Measurements from ENCODE around the gene DMRTB1.

DMRTB1 gene

DNA sequence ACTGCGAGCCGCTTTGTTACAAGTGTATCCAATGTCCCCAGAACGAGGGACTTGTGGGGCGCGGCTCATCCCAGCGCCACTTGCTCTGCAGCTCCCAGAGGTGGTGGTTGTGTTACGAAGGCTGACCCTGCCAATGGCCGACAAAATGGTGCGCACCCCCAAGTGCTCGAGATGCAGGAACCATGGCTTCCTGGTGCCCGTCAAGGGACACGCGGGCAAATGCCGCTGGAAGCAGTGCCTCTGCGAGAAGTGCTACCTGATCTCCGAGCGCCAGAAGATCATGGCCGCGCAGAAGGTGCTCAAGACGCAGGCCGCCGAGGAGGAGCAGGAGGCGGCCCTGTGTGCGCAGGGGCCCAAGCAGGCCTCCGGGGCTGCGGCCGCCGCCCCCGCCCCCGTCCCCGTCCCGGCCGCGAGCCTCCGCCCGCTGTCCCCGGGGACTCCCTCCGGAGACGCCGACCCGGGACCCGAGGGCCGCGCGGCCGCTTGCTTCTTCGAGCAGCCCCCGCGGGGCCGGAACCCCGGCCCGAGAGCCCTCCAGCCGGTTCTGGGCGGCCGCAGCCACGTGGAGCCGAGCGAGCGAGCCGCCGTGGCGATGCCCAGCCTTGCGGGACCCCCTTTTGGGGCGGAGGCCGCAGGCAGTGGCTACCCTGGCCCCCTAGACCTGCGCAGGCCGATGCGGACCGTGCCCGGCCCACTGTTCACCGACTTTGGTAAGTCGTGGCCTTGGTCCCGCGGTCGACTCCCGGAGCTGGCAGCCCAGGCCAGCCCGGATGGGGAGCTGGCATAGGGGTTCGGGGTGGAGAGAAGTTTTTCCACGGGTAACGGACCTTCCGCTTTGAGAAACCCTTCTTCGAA lies at the start of gene DMRTB1:
Gene DMRTB1, plus strand, starts transcription at position 79 of the 855 bp plus-strand sequence. Its CDS starts 55 bp downstream, at position 134.
- TF ChIP-seq CTCF (IDR thresholded peaks at IDR 0.05): no peak
- Histone ChIP-seq H3K27ac (no peak within 1 kb of the TSS), H3K9me3 (no peaks in the 10 kb centered on the region), H3K27me3 (peaks cover 0 to 21% of the 10 kb centered on the region in 2 donors), H3K4me1 (no peaks in the 10 kb centered on the region), H3K36me3 (no peaks in the 10 kb centered on the region), H3K4me3 (no peak within 1 kb of the TSS)
- intact Hi-C loops (cut with DNase I; ENCODE audit: low total_unique reads): no loop called here
- no peak for DNase-seq

GRCh38 chr1:53409695-53410094 lies 49.5 kb upstream of the DMRTB1 start:
- Histone ChIP-seq H3K4me3 (no peak overlapping the region), H3K4me1 (no peaks in the 10 kb centered on the region), H3K9me3 (no peaks in the 10 kb centered on the region), H3K27me3 (peaks cover 0 to 38% of the 10 kb centered on the region in 2 donors), H3K27ac (no peak overlapping the region), H3K36me3 (no peaks in the 10 kb centered on the region)
- no peak for TF ChIP-seq CTCF (IDR thresholded peaks at IDR 0.05)
- DNase-seq: no peak
- intact Hi-C loops (cut with DNase I; ENCODE audit: low total_unique reads): no loop called here

- Histone ChIP-seq H3K36me3 (no peaks in the 10 kb centered on the region), H3K27ac (no peak overlapping the region), H3K4me1 (no peaks in the 10 kb centered on the region), H3K27me3 (peaks cover 0 to 43% of the 10 kb centered on the region in 2 donors), H3K9me3 (no peaks in the 10 kb centered on the region), H3K4me3 (no peak overlapping the region)
- intact Hi-C loops (cut with DNase I; ENCODE audit: low total_unique reads): no loop called here
- DNase-seq: no peak
- no peak for TF ChIP-seq CTCF (IDR thresholded peaks at IDR 0.05)
Measured at GRCh38 chr1:53410100-53410541, 49.1 kb upstream of the DMRTB1 start.

DNA sequence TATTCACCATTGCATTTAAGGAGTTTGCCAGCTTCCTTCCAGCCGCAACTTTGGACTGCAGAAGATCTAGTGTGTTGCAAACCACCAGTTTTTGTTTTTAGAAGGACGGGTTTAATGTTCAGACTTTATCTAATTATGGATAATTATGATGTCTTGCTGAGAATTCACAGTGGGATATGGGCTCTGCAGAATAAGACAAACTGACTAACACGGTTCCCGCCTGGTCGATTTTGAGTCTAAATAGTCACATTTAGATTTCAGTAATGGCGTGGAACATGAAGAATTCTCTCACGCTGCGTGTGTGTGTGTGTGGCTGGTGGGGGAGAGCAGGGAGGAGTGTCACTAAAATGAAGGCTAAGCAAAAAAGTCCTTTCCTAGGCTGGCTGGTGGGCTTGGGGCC lies 48.5 kb upstream of the DMRTB1 start:
- Histone ChIP-seq H3K9me3 (no peaks in the 10 kb centered on the region), H3K4me3 (no peak overlapping the region), H3K27ac (no peak overlapping the region), H3K36me3 (no peaks in the 10 kb centered on the region), H3K27me3 (peaks cover 0 to 42% of the 10 kb centered on the region in 2 donors), H3K4me1 (no peaks in the 10 kb centered on the region)
- intact Hi-C loops (cut with DNase I; ENCODE audit: low total_unique reads): no loop called here
- no peak for DNase-seq
- no peak for TF ChIP-seq CTCF (IDR thresholded peaks at IDR 0.05)

- Histone ChIP-seq H3K4me3 (no peak overlapping the region), H3K27ac (no peak overlapping the region), H3K27me3 (peaks cover 0 to 38% of the 10 kb centered on the region in 2 donors), H3K36me3 (no peaks in the 10 kb centered on the region), H3K9me3 (no peaks in the 10 kb centered on the region), H3K4me1 (no peaks in the 10 kb centered on the region)
- DNase-seq: no peak
- intact Hi-C loops (cut with DNase I; ENCODE audit: low total_unique reads): no loop called here
- TF ChIP-seq CTCF (IDR thresholded peaks at IDR 0.05): no peak
Measured at GRCh38 chr1:53411541-53412152, 47.6 kb upstream of the DMRTB1 start.

All from tibial artery (tissue), 4 donors.